Mesothelial cell of epicardium (in vitro differentiated cells): Measurements from ENCODE around the gene PVALEF. TPM values are rescaled to one million over a fixed set of nuclear protein-coding genes. Genes with fewer than 3 reads are reported as not detected.

Source experiments
- DNase-seq, 2 experiments: peaks; one replicate each; pipeline ENCODE4 v3.0.0; 2021; ENCODE audit warnings: low spot score in 2 of 2; ENCODE audit not compliant: unreplicated experiment in 2 of 2
- H3K27ac Mint-ChIP-seq: 2 replicates; pipeline ENCODE4 v1.8.0; 2021; ENCODE audit warnings: mixed read lengths
- H3K27me3 Mint-ChIP-seq: 2 replicates; pipeline ENCODE4 v1.8.0; 2021; ENCODE audit warnings: low read depth, mixed read lengths
- H3K36me3 Mint-ChIP-seq: 2 replicates; pipeline ENCODE4 v1.8.0; 2021; ENCODE audit warnings: mixed read lengths
- H3K4me1 Mint-ChIP-seq: 2 replicates; pipeline ENCODE4 v1.8.0; 2021; ENCODE audit warnings: mixed read lengths
- H3K4me3 Mint-ChIP-seq: 2 replicates; pipeline ENCODE4 v1.8.0; 2021; ENCODE audit warnings: mild to moderate bottlenecking, moderate library complexity, mixed read lengths
- H3K9me3 Mint-ChIP-seq: 2 replicates; pipeline ENCODE4 v1.8.0; 2021; ENCODE audit warnings: mixed read lengths
- CTCF ChIP-seq: fragments of 200-600 bp; sonication (generic); IDR thresholded peaks from one replicate; pipeline ENCODE4 v1.5.0; 2021; ENCODE audit warnings: antibody characterized with exemption; ENCODE audit not compliant: unreplicated experiment
- total RNA-seq: library from RNA; stranded (reverse); gene quantifications from 3 replicates; pipeline ENCODE4 v1.2.1, GENCODE V29; 2021

Gene PVALEF
- total RNA-seq, 1 donor from 2014 or later, result 0.22 TPM

- TF ChIP-seq CTCF, result no peak
- no peak for DNase-seq
- Mint-ChIP-seq H3K4me3 (no peak overlapping the region), H3K27me3 (no peaks in the 10 kb centered on the region), H3K27ac (no peak overlapping the region), H3K9me3 (peaks cover 19% of the 10 kb centered on the region), H3K36me3 (peaks cover 17% of the 10 kb centered on the region), H3K4me1 (no peaks in the 10 kb centered on the region)
Measured at GRCh38 chr17:81178136-81179091, 13.1 kb downstream of the PVALEF start.

- Mint-ChIP-seq H3K27ac (no peak overlapping the region), H3K4me1 (no peaks in the 10 kb centered on the region), H3K9me3 (peaks cover 12% of the 10 kb centered on the region), H3K27me3 (peaks cover 2% of the 10 kb centered on the region), H3K4me3 (no peak overlapping the region), H3K36me3 (peaks cover 11% of the 10 kb centered on the region)
- no peak for DNase-seq
- TF ChIP-seq CTCF, result no peak
Measured at GRCh38 chr17:81179220-81179619, 13.9 kb downstream of the PVALEF start.

- peaks cover 12% of the 10 kb centered on the region for H3K9me3 Mint-ChIP-seq
- TF ChIP-seq CTCF, result no peak
- peaks cover 5% of the 10 kb centered on the region for H3K27me3 Mint-ChIP-seq
- H3K27ac Mint-ChIP-seq, result no peak overlapping the region
- DNase-seq, result no peak
- peaks cover 10% of the 10 kb centered on the region for H3K36me3 Mint-ChIP-seq
- H3K4me1 Mint-ChIP-seq, result no peaks in the 10 kb centered on the region
- no peak overlapping the region for H3K4me3 Mint-ChIP-seq
Measured at GRCh38 chr17:81179861-81180260, 14.6 kb downstream of the PVALEF start.

DNA sequence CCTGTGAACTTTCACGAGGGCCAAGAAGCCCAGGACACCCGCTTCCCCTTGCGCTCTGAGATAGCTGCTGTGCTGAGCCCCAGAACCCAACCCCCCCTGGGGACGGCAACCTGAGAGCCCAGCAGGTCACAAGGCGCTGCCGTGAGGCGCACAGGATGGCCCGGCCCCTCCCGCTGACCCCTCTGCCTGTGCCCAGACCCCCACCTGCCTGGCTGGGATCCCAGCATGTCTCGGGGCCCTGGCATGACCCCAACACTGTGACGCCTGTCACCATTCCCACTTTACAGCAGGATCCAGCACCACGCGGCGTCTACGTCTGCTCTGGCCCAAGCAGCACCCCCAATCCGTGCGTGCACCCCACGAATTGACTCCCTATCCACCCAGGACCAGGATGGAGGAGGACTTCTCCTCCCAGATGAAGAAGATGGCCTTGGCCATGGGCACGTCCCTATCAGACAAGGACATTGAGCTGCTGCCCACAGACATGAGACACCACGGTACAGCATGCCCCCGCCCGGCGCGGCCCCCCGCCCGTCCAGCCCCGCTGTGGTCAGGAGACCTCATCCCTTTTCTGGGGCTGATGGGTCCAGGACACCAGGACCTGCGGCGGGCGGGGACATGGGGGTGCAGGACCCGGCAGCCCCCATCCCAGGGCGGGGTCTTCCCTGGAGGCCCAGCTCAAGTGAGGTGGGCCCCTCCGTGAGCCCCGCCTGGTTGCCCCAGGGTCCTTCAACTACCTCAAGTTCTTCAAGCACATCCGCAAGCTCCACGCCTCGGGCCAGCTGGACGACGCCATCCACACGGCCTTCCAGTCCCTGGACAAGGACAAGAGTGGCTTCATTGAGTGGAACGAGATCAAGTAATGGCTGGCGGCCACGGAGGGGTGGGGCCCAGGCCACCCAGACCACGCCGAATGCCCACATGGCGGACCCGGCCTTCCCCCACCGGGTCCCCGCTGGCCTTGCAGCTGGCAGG is 15.8 kb downstream of the PVALEF start:
- H3K9me3 Mint-ChIP-seq, result no peaks in the 10 kb centered on the region
- H3K4me3 Mint-ChIP-seq, result no peak overlapping the region

More for the DNA sequence above, 15.8 kb downstream of the PVALEF start:
- no peak for DNase-seq
- H3K27ac Mint-ChIP-seq, result no peak overlapping the region
- H3K36me3 Mint-ChIP-seq, result peaks cover 2% of the 10 kb centered on the region
- H3K4me1 Mint-ChIP-seq, result no peaks in the 10 kb centered on the region
- no peak for TF ChIP-seq CTCF
- H3K27me3 Mint-ChIP-seq, result peaks cover 5% of the 10 kb centered on the region
